ENCODE results near the gene DEFB116. TPM values are rescaled to one million over a fixed set of nuclear protein-coding genes. Genes with fewer than 3 reads are reported as not detected.
A peak's percentile ranks its signal among the peaks of the same experiment; 100 is the strongest.

Gene DEFB116
- total and polyA plus RNA-seq, 2 of the 8 experiments (the other 6 are each of a cell fraction or from before 2014, with no cell fraction given): not detected

DNA sequence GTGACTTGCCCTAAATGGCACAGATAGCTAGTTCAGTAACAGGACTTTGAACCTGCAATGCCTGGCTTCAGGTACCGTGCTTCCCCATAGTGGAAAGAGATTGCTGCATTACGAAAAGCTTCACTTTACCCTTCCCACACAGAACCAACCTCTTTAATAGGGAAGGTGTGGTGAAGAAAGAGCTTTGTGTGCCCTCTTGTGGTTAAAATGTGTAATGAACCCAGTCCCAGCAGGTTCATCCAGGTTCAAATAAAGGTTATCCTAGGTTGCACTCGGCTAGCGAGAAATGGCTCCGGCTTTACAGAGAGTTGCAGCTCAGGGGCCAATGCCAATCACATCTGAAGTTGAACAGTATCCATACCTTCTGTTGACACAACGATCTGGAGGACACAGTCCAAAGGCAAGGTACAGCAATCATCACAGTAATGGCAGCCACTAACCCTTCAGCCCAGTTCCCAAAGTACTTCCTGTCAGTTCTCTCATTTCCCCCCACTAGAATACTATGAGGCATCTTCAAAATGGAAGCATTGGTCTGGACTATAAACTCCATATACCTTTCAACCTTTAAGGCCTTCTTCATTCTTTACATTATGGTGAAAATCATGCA is 48.0 kb downstream of the DEFB116 start:
- Histone ChIP-seq H2BK20ac (ENCODE audit: low read length) (no peak overlapping the region), H3K4me1 (replicated peaks in 1 of 4; ENCODE audit: control insufficient read depth in 3 of 4, insufficient read depth in 4 of 4, low read length in 3 of 4) (no peaks in the 10 kb centered on the region), H3K4me2 (ENCODE audit: insufficient read depth in 1 of 2, low read depth in 2 of 2, low read length in 2 of 2) (no peak overlapping the region), H2BK120ac (replicated peaks; ENCODE audit: low read depth, low read length) (no peak overlapping the region), H4K8ac (ENCODE audit: extremely low read depth, insufficient read depth, low read length) (no peak overlapping the region), H3K27ac (ENCODE audit: low read depth, low read length) (no peak overlapping the region), H3K4me3 (ENCODE audit: extremely low read depth in 1 of 4, insufficient read depth in 2 of 4, low read depth in 3 of 4, low read length in 4 of 4) (no peak overlapping the region), H3K9ac (replicated peaks in 1 of 4; ENCODE audit: extremely low read depth in 1 of 4, low read depth in 3 of 4, low read length in 3 of 4) (no peak overlapping the region), H3K56ac (replicated peaks; ENCODE audit: insufficient read length, low read depth, low read length) (no peak overlapping the region), H3K79me1 (ENCODE audit: low read depth, low read length) (no peaks in the 10 kb centered on the region), H4K91ac (replicated peaks; ENCODE audit: insufficient read length, low read length) (no peak overlapping the region), H4K5ac (ENCODE audit: insufficient read length, low read depth, low read length) (no peak overlapping the region), H3K23me2 (ENCODE audit: low read depth, low read length) (no peaks in the 10 kb centered on the region), H3K4ac (replicated peaks; ENCODE audit: insufficient read length, low read depth, low read length) (no peak overlapping the region), H3K79me2 (ENCODE audit: control insufficient read depth in 1 of 2, insufficient read depth in 2 of 2, low read length in 2 of 2) (no peaks in the 10 kb centered on the region), H3K36me3 (ENCODE audit: control insufficient read depth in 2 of 4, insufficient read depth in 4 of 4, low read length in 3 of 4) (0 out of 8 replicates have a peak, but pooled peaks cover 0 to 4% (median 0%) of the 10 kb centered on the region in 4 experiments), H4K20me1 (replicated peaks in 1 of 2; ENCODE audit: control insufficient read depth in 1 of 2, insufficient read depth in 2 of 2, low read length in 2 of 2) (no peaks in the 10 kb centered on the region), H2BK15ac (ENCODE audit: low read length) (no peak overlapping the region), H2AK5ac (ENCODE audit: low read depth, low read length) (no peak overlapping the region), H3K27me3 (replicated peaks in 1 of 4; ENCODE audit: control insufficient read depth in 3 of 4, extremely low read depth in 1 of 4, insufficient read depth in 3 of 4, low read length in 3 of 4) (no peaks in the 10 kb centered on the region), H3K23ac (ENCODE audit: insufficient read length) (no peak overlapping the region), H3K14ac (ENCODE audit: insufficient read length) (no peak overlapping the region), H3K9me3 (ENCODE audit: insufficient read depth in 2 of 2, low read depth in 1 of 2, low read length in 1 of 2) (peaks cover 65 to 69% of the 10 kb centered on the region in 2 experiments), H2AFZ (ENCODE audit: low read length) (no peak overlapping the region), H3K18ac (ENCODE audit: extremely low read depth, low read length) (no peak overlapping the region), H2BK12ac (ENCODE audit: low read depth, low read length) (no peak overlapping the region), H2BK5ac (ENCODE audit: low read depth, low read length) (no peak overlapping the region)
- TF ChIP-seq TAF7 (optimal IDR thresholded peaks at IDR 0.05; ENCODE audit: borderline replicate concordance, low read depth, low read length) (no peak), TAF1 (IDR thresholded peaks at IDR 0.05; ENCODE audit: low read depth, low read length) (no peak), RAD21 (IDR thresholded peaks at IDR 0.05 in 1 of 2, conservative IDR thresholded peaks at IDR 0.05 in 1 of 2; ENCODE audit: low read depth in 2 of 2, low read length in 2 of 2) (peak; percentile 56 to 62), CTCF (IDR thresholded peaks at IDR 0.05; ENCODE audit: control extremely low read depth in 1 of 3, insufficient read depth in 1 of 3, low read depth in 1 of 3, low read length in 3 of 3) (peak in 2 of 3 experiments; percentile 19 to 60; a peak in 2 of 4 replicates), POU5F1 (IDR thresholded peaks at IDR 0.05; ENCODE audit: low read depth, low read length) (no peak), GABPA (IDR thresholded peaks at IDR 0.05; ENCODE audit: borderline replicate concordance, insufficient read depth, low read length) (no peak)
- DNase-seq (ENCODE audit: low read depth in 1 of 2, low spot score in 2 of 2): no peak
- FAIRE-seq: peak; percentile 75
- ChIA-PET POLR2A (ENCODE audit: partially characterized antibody) (no interaction called here), CTCF (ENCODE audit: partially characterized antibody) (interaction anchor here (0.6 to 1.4 kb wide), 2 partner anchors 10 to 15 kb away, joined by 3 to 5 read pairs; no protein-coding TSS in a partner anchor)
- WGBS, 2 experiments (ENCODE audit: extremely low coverage in 1 of 2, insufficient coverage in 1 of 2, insufficient read length in 1 of 2, insufficient replicate concordance in 2 of 2, low coverage in 1 of 2, low lambda C conversion rate in 2 of 2, missing lambda C conversion rate in 1 of 2): 77% methylated on average over 6 of the region's 6 CpGs; no CpG with 5 or more reads in 1 of the 2 experiments
